Erythroblast (primary cell): Measurements from ENCODE around the gene ATAD3B.
"Not testable (repeated sequence)": the region's sequence is repeated elsewhere in the genome, so short reads cannot be mapped to it uniquely, and the experiment has no call there.

Experiments
- GATA1 ChIP-seq: IDR thresholded peaks from 2 replicates; pipeline ENCODE4 v1.6.1; 2011; ENCODE audit warnings: low read depth, mild to moderate bottlenecking, control low read depth, low read length, moderate library complexity
- POLR2A ChIP-seq: IDR thresholded peaks from 2 replicates; pipeline ENCODE4 v1.6.1; 2011; ENCODE audit warnings: mild to moderate bottlenecking, low read length

GRCh38 chr1:1519805-1520505 is 48.4 kb downstream of the ATAD3B start:
- not testable (repeated sequence) for TF ChIP-seq POLR2A, GATA1
